ENCODE data around the gene C9orf85. TPM values are rescaled to one million over a fixed set of nuclear protein-coding genes. Genes with fewer than 3 reads are reported as not detected.

C9orf85 gene
- total and polyA plus RNA-seq, 2 of the 8 experiments (the other 6 are each of a cell fraction or from before 2014, with no cell fraction given): 6.3 to 14.5 TPM

- Histone ChIP-seq H3K9ac (replicated peaks in 1 of 4; ENCODE audit: extremely low read depth in 1 of 4, low read depth in 3 of 4, low read length in 3 of 4) (no peak overlapping the region), H3K23ac (ENCODE audit: insufficient read length) (no peak overlapping the region), H3K4me2 (ENCODE audit: insufficient read depth in 1 of 2, low read depth in 2 of 2, low read length in 2 of 2) (peak overlapping the region; percentile 39 to 53; a peak in 3 of 4 replicates), H2BK5ac (ENCODE audit: low read depth, low read length) (no peak overlapping the region), H2BK15ac (ENCODE audit: low read length) (no peak overlapping the region), H4K91ac (replicated peaks; ENCODE audit: insufficient read length, low read length) (no peak overlapping the region), H3K4me1 (replicated peaks in 1 of 4; ENCODE audit: control insufficient read depth in 3 of 4, insufficient read depth in 4 of 4, low read length in 3 of 4) (peaks cover 0 to 20% (median 9%) of the 10 kb centered on the region in 4 experiments; a peak in 5 of 7 replicates), H3K14ac (ENCODE audit: insufficient read length) (no peak overlapping the region), H2BK12ac (ENCODE audit: low read depth, low read length) (no peak overlapping the region), H3K56ac (replicated peaks; ENCODE audit: insufficient read length, low read depth, low read length) (no peak overlapping the region), H3K9me3 (ENCODE audit: insufficient read depth in 2 of 2, low read depth in 1 of 2, low read length in 1 of 2) (no peaks in the 10 kb centered on the region), H4K20me1 (replicated peaks in 1 of 2; ENCODE audit: control insufficient read depth in 1 of 2, insufficient read depth in 2 of 2, low read length in 2 of 2) (peaks cover 21% of the 10 kb centered on the region in 2 experiments), H3K4ac (replicated peaks; ENCODE audit: insufficient read length, low read depth, low read length) (no peak overlapping the region), H2AK5ac (ENCODE audit: low read depth, low read length) (no peak overlapping the region), H4K5ac (ENCODE audit: insufficient read length, low read depth, low read length) (peak overlapping the region; percentile 76), H2BK120ac (replicated peaks; ENCODE audit: low read depth, low read length) (no peak overlapping the region), H3K23me2 (ENCODE audit: low read depth, low read length) (no peaks in the 10 kb centered on the region; the same call in 1 of the 2 replicates), H3K79me1 (ENCODE audit: low read depth, low read length) (peaks cover 3% of the 10 kb centered on the region; the same call in 1 of the 2 replicates), H3K36me3 (ENCODE audit: control insufficient read depth in 2 of 4, insufficient read depth in 4 of 4, low read length in 3 of 4) (peaks cover 0 to 16% (median 2%) of the 10 kb centered on the region in 4 experiments; a peak in 3 of 8 replicates), H3K27ac (ENCODE audit: low read depth, low read length) (no peak overlapping the region), H3K18ac (ENCODE audit: extremely low read depth, low read length) (peak overlapping the region; percentile 52; the same call in 1 of the 2 replicates), H2AFZ (ENCODE audit: low read length) (no peak overlapping the region), H3K79me2 (ENCODE audit: control insufficient read depth in 1 of 2, insufficient read depth in 2 of 2, low read length in 2 of 2) (peaks cover 49 to 98% of the 10 kb centered on the region in 2 experiments), H2BK20ac (ENCODE audit: low read length) (no peak overlapping the region), H3K27me3 (replicated peaks in 1 of 4; ENCODE audit: control insufficient read depth in 3 of 4, extremely low read depth in 1 of 4, insufficient read depth in 3 of 4, low read length in 3 of 4) (no peaks in the 10 kb centered on the region), H4K8ac (ENCODE audit: extremely low read depth, insufficient read depth, low read length) (no peak overlapping the region), H3K4me3 (ENCODE audit: extremely low read depth in 1 of 4, insufficient read depth in 2 of 4, low read depth in 3 of 4, low read length in 4 of 4) (peak overlapping the region in 1 of 4 experiments; percentile 39; a peak in 1 of 8 replicates)
- CTCF ChIA-PET (ENCODE audit: partially characterized antibody): interaction anchor here (1.0 to 1.9 kb wide), 4 partner anchors 24 to 95 kb away, joined by 3 to 4 read pairs (median 4); no protein-coding TSS in a partner anchor
- FAIRE-seq (no peak), DNase-seq (ENCODE audit: low read depth in 1 of 2, low spot score in 2 of 2) (no peak)
- 36 to 100% methylated on average over 1 to 6 of the region's 6 CpGs for WGBS, 2 experiments (ENCODE audit: extremely low coverage in 1 of 2, insufficient coverage in 1 of 2, insufficient read length in 1 of 2, insufficient replicate concordance in 2 of 2, low coverage in 1 of 2, low lambda C conversion rate in 2 of 2, missing lambda C conversion rate in 1 of 2)
- POLR2A ChIA-PET (ENCODE audit: partially characterized antibody): interaction anchor here (0.7 to 2.1 kb wide), 5 partner anchors 8 to 62 kb away, joined by 3 to 15 read pairs (median 3); partner anchors contain the start of genes ABHD17B and C9orf85
- TF ChIP-seq CREB1 (IDR thresholded peaks at IDR 0.05) (no peak), SUZ12 (IDR thresholded peaks at IDR 0.05; ENCODE audit: low read length) (no peak), POLR2A (IDR thresholded peaks at IDR 0.05; ENCODE audit: control extremely low read depth in 1 of 2, low read depth in 2 of 2, low read length in 2 of 2) (no peak), RXRA (IDR thresholded peaks at IDR 0.05; ENCODE audit: insufficient read depth, low read depth, low read length) (no peak), CTBP2 (IDR thresholded peaks at IDR 0.05; ENCODE audit: borderline replicate concordance, insufficient read depth, insufficient read length, low read length) (no peak), SIRT6 (IDR thresholded peaks at IDR 0.05; ENCODE audit: low read length) (no peak), CTCF (IDR thresholded peaks at IDR 0.05; ENCODE audit: control extremely low read depth in 1 of 3, insufficient read depth in 1 of 3, low read depth in 1 of 3, low read length in 3 of 3) (no peak), BACH1 (IDR thresholded peaks at IDR 0.05; ENCODE audit: low read length) (no peak)
- TF ChIP-seq, protein P1, sequence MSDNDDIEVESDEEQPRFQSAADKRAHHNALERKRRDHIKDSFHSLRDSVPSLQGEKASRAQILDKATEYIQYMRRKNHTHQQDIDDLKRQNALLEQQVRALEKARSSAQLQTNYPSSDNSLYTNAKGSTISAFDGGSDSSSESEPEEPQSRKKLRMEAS (IDR thresholded peaks at IDR 0.05): no peak
Observed at GRCh38 chr9:71901695-71902597, 9.5 kb upstream of the C9orf85 start.
